Transverse colon (tissue), 4 donors: ENCODE measurements around the gene MRNIP.
A peak's percentile ranks its signal among the peaks of the same experiment; 100 is the strongest.

ENCODE experiments used
- EP300 ChIP-seq: sonication (generic); formaldehyde crosslinking; IDR thresholded peaks from one replicate; pipeline ENCODE4 v1.6.1; 2017; ENCODE audit warnings: antibody characterized with exemption, low read depth
- POLR2A ChIP-seq: fragments of 450-650 bp; IDR thresholded peaks from one replicate; pipeline ENCODE4 v1.6.1; 2016; ENCODE audit warnings: antibody characterized with exemption, mild to moderate bottlenecking, moderate library complexity
- POLR2AphosphoS5 ChIP-seq, 3 donors: sonication (generic); formaldehyde crosslinking; IDR thresholded peaks; one replicate each; pipeline ENCODE4 v1.6.1; 2016; ENCODE audit warnings: antibody characterized with exemption in 3 of 3
- TF ChIP-seq, protein P1 (sequence below), 5 experiments: fragments of 200-600 bp in 3 of 5; fragments of 450-650 bp in 2 of 5; sonication (generic) in 3 of 5; IDR thresholded peaks; 1 replicate in 2 of 5; 2 replicates in 3 of 5; pipeline ENCODE4 v1.5.1; 2016 to 2017; ENCODE audit warnings: antibody characterized with exemption in 5 of 5, inconsistent platforms in 3 of 5, mild to moderate bottlenecking in 2 of 5, moderate library complexity in 1 of 5

DNA sequence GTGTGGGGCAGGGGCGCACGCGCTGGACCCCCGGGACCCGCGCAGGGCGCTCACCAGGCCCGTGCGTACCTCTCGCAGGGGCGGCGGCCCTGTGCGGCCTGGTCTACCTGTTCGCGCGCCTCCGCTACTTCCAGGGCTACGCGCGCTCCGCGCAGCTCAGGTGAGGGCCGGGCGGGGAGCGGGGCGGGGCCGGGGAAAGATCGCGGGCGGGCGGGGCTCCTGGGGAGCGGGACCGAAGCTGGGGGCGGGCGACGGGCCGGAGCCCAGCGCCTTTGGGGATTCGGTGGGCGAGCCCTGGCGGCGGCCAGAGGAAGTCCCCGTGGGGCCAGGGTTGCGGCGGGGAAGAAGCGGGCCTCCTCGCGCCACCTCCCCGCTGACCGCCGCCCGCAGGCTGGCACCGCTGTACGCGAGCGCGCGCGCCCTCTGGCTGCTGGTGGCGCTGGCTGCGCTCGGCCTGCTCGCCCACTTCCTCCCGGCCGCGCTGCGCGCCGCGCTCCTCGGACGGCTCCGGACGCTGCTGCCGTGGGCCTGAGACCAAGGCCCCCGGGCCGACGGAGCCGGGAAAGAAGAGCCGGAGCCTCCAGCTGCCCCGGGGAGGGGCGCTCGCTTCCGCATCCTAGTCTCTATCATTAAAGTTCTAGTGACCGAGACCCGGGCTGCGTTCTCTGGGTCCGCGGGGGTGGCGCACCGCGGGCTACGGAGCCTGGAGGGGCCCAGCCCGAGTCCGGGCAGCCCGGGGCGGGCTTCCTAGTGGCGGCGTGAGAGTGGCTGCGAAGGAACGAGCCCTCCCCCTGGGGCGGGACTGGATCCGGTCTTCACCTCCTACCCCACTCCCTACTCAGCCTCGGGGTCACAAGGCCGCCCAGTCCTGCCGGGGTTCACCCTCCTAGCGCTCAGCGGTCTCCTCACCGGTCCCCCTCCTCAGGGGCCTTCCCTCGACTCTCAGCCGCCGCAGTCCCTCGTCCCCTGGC is 62.5 kb downstream of the MRNIP start:
- TF ChIP-seq, protein P1, sequence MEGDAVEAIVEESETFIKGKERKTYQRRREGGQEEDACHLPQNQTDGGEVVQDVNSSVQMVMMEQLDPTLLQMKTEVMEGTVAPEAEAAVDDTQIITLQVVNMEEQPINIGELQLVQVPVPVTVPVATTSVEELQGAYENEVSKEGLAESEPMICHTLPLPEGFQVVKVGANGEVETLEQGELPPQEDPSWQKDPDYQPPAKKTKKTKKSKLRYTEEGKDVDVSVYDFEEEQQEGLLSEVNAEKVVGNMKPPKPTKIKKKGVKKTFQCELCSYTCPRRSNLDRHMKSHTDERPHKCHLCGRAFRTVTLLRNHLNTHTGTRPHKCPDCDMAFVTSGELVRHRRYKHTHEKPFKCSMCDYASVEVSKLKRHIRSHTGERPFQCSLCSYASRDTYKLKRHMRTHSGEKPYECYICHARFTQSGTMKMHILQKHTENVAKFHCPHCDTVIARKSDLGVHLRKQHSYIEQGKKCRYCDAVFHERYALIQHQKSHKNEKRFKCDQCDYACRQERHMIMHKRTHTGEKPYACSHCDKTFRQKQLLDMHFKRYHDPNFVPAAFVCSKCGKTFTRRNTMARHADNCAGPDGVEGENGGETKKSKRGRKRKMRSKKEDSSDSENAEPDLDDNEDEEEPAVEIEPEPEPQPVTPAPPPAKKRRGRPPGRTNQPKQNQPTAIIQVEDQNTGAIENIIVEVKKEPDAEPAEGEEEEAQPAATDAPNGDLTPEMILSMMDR (IDR thresholded peaks at IDR 0.05), result peak; percentile 31 to 86 (median 70)
- TF ChIP-seq POLR2A, result peak; percentile 66
- TF ChIP-seq POLR2AphosphoS5 (IDR thresholded peaks at IDR 0.05), result peak in 2 of 3 donors; percentile 50 to 66
- no peak for TF ChIP-seq EP300
